Lung (tissue), 12 donors: ENCODE results near the gene DTD1. TPM values are rescaled to one million over a fixed set of nuclear protein-coding genes. Genes with fewer than 3 reads are reported as not detected.

Experiments
- ATAC-seq: fragments of 200-7000 bp; cut with Tn5 transposase; one replicate; pipeline ENCODE4 v1.9.1; 2020; ENCODE audit warnings: moderate number of reproducible peaks; ENCODE audit not compliant: insufficient read depth, low FRiP score
- DNase-seq, 3 donors: peaks; one replicate each; pipeline ENCODE4 v3.0.0-alpha.2; 2013 to 2017
- H3K27ac ChIP-seq, 2 donors: one replicate each; pipeline ENCODE4 v1.5.1; 2013; ENCODE audit warnings: mild to moderate bottlenecking in 2 of 2, moderate library complexity in 2 of 2, control low read depth in 1 of 2, inconsistent platforms in 1 of 2, low read depth in 1 of 2, low read length in 1 of 2
- H3K27me3 ChIP-seq, 3 donors: one replicate each; pipeline ENCODE4 v1.5.1; 2013; ENCODE audit warnings: low read length in 2 of 3; ENCODE audit not compliant: control insufficient read depth in 3 of 3, insufficient read depth in 3 of 3
- H3K36me3 ChIP-seq, 4 donors: one replicate each; pipeline ENCODE4 v1.5.1; 2013; ENCODE audit warnings: low read length in 4 of 4, mild to moderate bottlenecking in 1 of 4, moderate library complexity in 1 of 4; ENCODE audit not compliant: control insufficient read depth in 4 of 4, insufficient read depth in 4 of 4
- H3K4me1 ChIP-seq, 5 donors: one replicate each; pipeline ENCODE4 v1.5.1; 2013; ENCODE audit warnings: low read length in 5 of 5, mild to moderate bottlenecking in 2 of 5, moderate library complexity in 1 of 5; ENCODE audit not compliant: control insufficient read depth in 5 of 5, insufficient read depth in 5 of 5
- H3K4me3 ChIP-seq: one replicate; pipeline ENCODE4 v1.5.1; 2013; ENCODE audit warnings: mild to moderate bottlenecking, control low read depth, moderate library complexity
- H3K9ac ChIP-seq, 2 donors: one replicate each; pipeline ENCODE4 v1.5.1; 2013; ENCODE audit warnings: low read length in 2 of 2, control low read depth in 1 of 2; ENCODE audit not compliant: insufficient read depth in 1 of 2
- H3K9me3 ChIP-seq, 4 donors: one replicate each; pipeline ENCODE4 v1.5.1; 2013; ENCODE audit warnings: low read length in 3 of 4, mild to moderate bottlenecking in 1 of 4, moderate library complexity in 1 of 4; ENCODE audit not compliant: control insufficient read depth in 4 of 4, insufficient read depth in 3 of 4
- CTCF ChIP-seq: IDR thresholded peaks from 2 replicates; pipeline ENCODE4 v1.5.1; 2012; ENCODE audit warnings: mild to moderate bottlenecking; ENCODE audit errors: control extremely low read depth, extremely low read depth
- WGBS, 2 donors: extraction: QIAGEN DNeasy Blood & Tissue Kit; methylation state at CpG; one replicate each; pipeline ENCODE4 v1.1.7; 2013; 5-methylcytosine and 5-hydroxymethylcytosine counted together
- polyA plus RNA-seq, 2 donors: library from polyadenylated mRNA; stranded (reverse); fragments of 200-250 nt; gene quantifications; one replicate each; pipeline ENCODE4 v1.2.1, GENCODE V29; 2013
- total RNA-seq, 2 donors: library from RNA; depleted of rRNA in 1 of 2; stranded (reverse); fragments of >200 nt in 1 of 2; gene quantifications; one replicate each; pipeline ENCODE4 v1.2.1, GENCODE V29; 2014 to 2021
- donor health status: control.
- donor health status: control.
- donor health status: Bipolar disorder and iron deficiency.
- donor health status: healthy.
- donor health status: DM: yes; HTN: yes; CAD: no.

DTD1 gene
- total and polyA plus RNA-seq, 4 donors: 17.4 to 39.2 (median 24.6) TPM

DNA sequence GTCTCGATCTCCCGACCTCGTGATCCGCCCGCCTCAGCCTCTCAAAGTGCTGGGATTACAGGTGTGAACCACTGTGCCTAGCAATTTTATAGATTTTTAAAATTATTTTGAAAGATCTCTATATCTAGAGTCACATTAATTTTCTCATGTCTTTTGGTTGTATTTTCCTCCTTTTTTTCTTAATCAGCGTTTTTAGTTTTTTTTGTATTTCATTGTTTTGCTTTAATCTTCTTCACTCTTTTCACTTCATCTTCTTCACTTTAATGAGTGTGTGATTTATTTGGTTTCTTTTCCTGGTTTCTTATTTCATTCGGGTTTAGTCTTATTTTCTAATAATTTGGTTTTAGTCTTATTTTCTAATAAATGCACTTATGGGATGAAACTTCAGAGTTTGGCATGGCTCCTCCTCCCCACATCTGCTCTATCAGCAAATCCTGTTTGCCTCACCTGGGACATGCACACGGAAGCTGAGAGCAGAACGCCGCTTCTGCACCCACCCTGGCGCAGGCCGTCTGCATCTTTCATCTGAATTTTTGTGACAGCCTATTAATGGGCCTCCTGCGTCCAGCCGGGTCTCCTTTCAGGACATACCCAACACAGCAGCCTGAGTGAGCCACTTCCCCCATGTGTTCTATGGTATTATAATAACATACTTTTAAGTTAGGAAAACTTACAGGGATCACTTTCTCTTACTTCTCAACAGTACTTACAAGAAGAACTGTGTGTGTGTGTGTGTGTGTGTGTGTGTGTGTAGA is 35.5 kb downstream of the DTD1 start:
- Histone ChIP-seq H3K9ac (no peak overlapping the region), H3K36me3 (peaks cover 0 to 3% (median 0%) of the 10 kb centered on the region in 4 donors), H3K27me3 (no peaks in the 10 kb centered on the region), H3K9me3 (no peaks in the 10 kb centered on the region), H3K4me3 (no peak overlapping the region), H3K4me1 (peaks cover 0 to 4% (median 0%) of the 10 kb centered on the region in 5 donors), H3K27ac (no peak overlapping the region)
- DNase-seq (no peak), ATAC-seq (no peak)
- WGBS, 2 donors: 87 to 92% methylated on average over 12 to 14 of the region's 14 CpGs
- TF ChIP-seq CTCF: no peak

GRCh38 chr20:18624948-18625347 is 37.1 kb downstream of the DTD1 start:
- WGBS, 2 donors: 75 to 93% methylated on average over 2 of the region's 2 CpGs
- Histone ChIP-seq H3K27ac (no peak overlapping the region), H3K36me3 (peaks cover 0 to 3% (median 0%) of the 10 kb centered on the region in 4 donors), H3K9ac (no peak overlapping the region), H3K9me3 (no peaks in the 10 kb centered on the region), H3K4me3 (no peak overlapping the region), H3K27me3 (no peaks in the 10 kb centered on the region), H3K4me1 (peaks cover 0 to 4% (median 0%) of the 10 kb centered on the region in 5 donors)
- TF ChIP-seq CTCF: no peak
- DNase-seq (no peak), ATAC-seq (no peak)

DNA sequence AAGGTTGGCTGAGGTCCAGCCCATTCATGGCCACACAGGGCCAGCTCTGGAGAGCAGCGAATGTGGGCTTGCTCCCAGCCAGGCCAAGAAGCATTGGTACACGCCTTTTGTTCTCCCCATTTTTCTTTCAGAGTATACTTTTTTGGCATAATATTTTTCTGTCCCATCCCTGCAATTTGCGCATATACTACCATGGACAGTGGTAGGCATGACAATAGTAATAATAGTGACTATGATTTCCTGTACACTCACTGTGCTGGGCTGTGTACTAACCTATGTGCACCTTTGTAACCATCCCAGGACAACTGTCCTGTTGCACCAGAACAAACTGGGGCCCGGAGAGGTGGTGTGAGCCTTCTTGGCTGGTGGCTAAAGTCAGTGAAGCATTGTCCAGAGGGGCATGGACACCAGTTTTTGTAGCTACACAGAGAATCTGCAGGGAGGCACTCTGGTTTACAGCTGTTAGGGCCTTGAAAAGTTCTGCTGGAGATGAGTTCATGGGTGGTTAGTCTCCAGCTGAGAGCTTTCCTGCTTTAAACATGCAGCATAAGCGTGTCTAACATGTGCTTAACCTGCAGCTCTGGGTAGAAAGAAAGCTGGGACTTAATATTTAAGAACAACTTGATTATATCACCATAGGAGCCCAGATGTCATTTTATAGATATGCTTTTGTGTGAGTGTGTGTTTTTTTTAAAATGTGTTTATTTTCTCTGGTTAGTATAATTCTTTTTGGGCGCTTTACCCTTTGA is 38.2 kb downstream of the DTD1 start:
- ATAC-seq (no peak), DNase-seq (no peak)
- H3K36me3 ChIP-seq: peaks cover 0 to 5% (median 0%) of the 10 kb centered on the region in 4 donors
- H3K27ac ChIP-seq: no peak overlapping the region
- 87 to 88% methylated on average over 6 of the region's 6 CpGs for WGBS, 2 donors
- H3K9ac ChIP-seq: no peak overlapping the region
- no peaks in the 10 kb centered on the region for H3K9me3 ChIP-seq
- no peak overlapping the region for H3K4me3 ChIP-seq
- peaks cover 0 to 4% (median 0%) of the 10 kb centered on the region in 5 donors for H3K4me1 ChIP-seq
- TF ChIP-seq CTCF: no peak
- H3K27me3 ChIP-seq: no peaks in the 10 kb centered on the region
